Fibroblast of villous mesenchyme (primary cell): ENCODE data around the gene TMEM51. TPM values are rescaled to one million over a fixed set of nuclear protein-coding genes. Genes with fewer than 3 reads are reported as not detected.

ENCODE experiments used
- DNase-seq: peaks from one replicate; pipeline ENCODE4 v3.0.0-alpha.2; 2010; ENCODE audit warnings: low read depth
- H3K4me3 ChIP-seq: 2 replicates; pipeline ENCODE4 v1.5.1; 2011; ENCODE audit warnings: low read depth, mild to moderate bottlenecking, low read length
- CTCF ChIP-seq: IDR thresholded peaks from 2 replicates; pipeline ENCODE4 v1.5.1; 2012; ENCODE audit warnings: low read depth, mild to moderate bottlenecking, low read length; ENCODE audit not compliant: insufficient read depth
- total RNA-seq: library from RNA; depleted of rRNA; stranded (reverse); fragments of >200 nt; gene quantifications from 2 replicates; pipeline ENCODE4 v1.2.3, GENCODE V29; 2012

The TMEM51 gene
- total RNA-seq, 1 donor, result 18.6 TPM

- DNase-seq, result no peak
- TF ChIP-seq CTCF, result no peak
- H3K4me3 ChIP-seq, result no peak overlapping the region
Measured at GRCh38 chr1:15146142-15146680, 7.3 kb upstream of the TMEM51 start.

GRCh38 chr1:15146971-15147376 lies 6.6 kb upstream of the TMEM51 start:
- H3K4me3 ChIP-seq, result no peak overlapping the region
- no peak for DNase-seq
- no peak for TF ChIP-seq CTCF

GRCh38 chr1:15148004-15148403 lies 5.5 kb upstream of the TMEM51 start:
- TF ChIP-seq CTCF, result no peak
- no peak for DNase-seq
- no peak overlapping the region for H3K4me3 ChIP-seq

GRCh38 chr1:15148475-15148874 lies 5.1 kb upstream of the TMEM51 start:
- H3K4me3 ChIP-seq, result no peak overlapping the region
- DNase-seq, result no peak
- no peak for TF ChIP-seq CTCF

GRCh38 chr1:15148941-15149340 lies 4.6 kb upstream of the TMEM51 start:
- TF ChIP-seq CTCF, result no peak
- no peak for DNase-seq
- no peak overlapping the region for H3K4me3 ChIP-seq

- no peak for DNase-seq
- no peak overlapping the region for H3K4me3 ChIP-seq
- no peak for TF ChIP-seq CTCF
Measured at GRCh38 chr1:15150376-15150775, 3.2 kb upstream of the TMEM51 start.

- TF ChIP-seq CTCF, result no peak
- no peak overlapping the region for H3K4me3 ChIP-seq
- peak; percentile 86 for DNase-seq
Measured at GRCh38 chr1:15151377-15151806, 2.2 kb upstream of the TMEM51 start.
